Tibial nerve (tissue), 4 donors: ENCODE results near the gene TBC1D32.

Experiments used
- CTCF ChIP-seq, 5 experiments: fragments of 200-600 bp in 3 of 5; fragments of 450-650 bp in 2 of 5; sonication (generic) in 3 of 5; IDR thresholded peaks; one replicate each; pipeline ENCODE4 v1.5.1; 2016 to 2019; ENCODE audit warnings: antibody characterized with exemption in 5 of 5, mild to moderate bottlenecking in 3 of 5, moderate library complexity in 2 of 5
- EP300 ChIP-seq, 2 donors: sonication (generic); formaldehyde crosslinking; IDR thresholded peaks; one replicate each; pipeline ENCODE4 v1.6.1; 2017; ENCODE audit warnings: antibody characterized with exemption in 2 of 2, mild to moderate bottlenecking in 1 of 2
- POLR2A ChIP-seq, 2 donors: fragments of 450-650 bp; IDR thresholded peaks; one replicate each; pipeline ENCODE4 v1.6.1; 2017; ENCODE audit warnings: antibody characterized with exemption in 2 of 2, mild to moderate bottlenecking in 2 of 2, moderate library complexity in 2 of 2

DNA sequence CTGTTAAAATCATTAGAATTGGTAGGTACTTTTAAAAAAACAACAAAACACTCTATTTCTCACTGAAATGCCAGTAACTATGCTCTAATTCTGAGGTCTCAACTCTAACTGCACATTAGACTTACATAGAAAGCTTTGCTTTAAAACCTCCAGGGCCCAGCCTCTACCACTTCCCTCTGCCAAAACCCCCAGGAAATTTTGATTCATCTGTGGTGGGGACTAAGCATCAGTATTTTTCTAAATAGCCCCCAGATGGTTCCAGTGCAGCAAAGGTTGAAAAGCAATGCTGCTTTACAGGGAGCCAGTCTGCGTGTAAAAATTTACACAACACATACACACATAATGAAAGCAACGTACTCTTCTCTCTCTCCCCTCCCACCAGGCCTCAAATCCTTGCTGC, 3.8 kb downstream of the TBC1D32 start:
- TF ChIP-seq POLR2A (IDR thresholded peaks at IDR 0.05) = no peak
- no peak for TF ChIP-seq EP300 (IDR thresholded peaks at IDR 0.05)
- no peak for TF ChIP-seq CTCF (IDR thresholded peaks at IDR 0.05)
